Suprapubic skin (tissue), 4 donors: ENCODE results near the gene VPS25. TPM values are rescaled to one million over a fixed set of nuclear protein-coding genes. Genes with fewer than 3 reads are reported as not detected.

Experiments
- DNase-seq, 2 donors: peaks; one replicate each; pipeline ENCODE4 v3.0.0-alpha.2; 2019; ENCODE audit warnings: low spot score in 2 of 2
- H3K27ac ChIP-seq: fragments of 200-600 bp; sonication (generic); one replicate; pipeline ENCODE4 v1.5.1; 2019
- H3K27me3 ChIP-seq: fragments of 200-600 bp; sonication (generic); one replicate; pipeline ENCODE4 v1.5.1; 2019
- H3K36me3 ChIP-seq: fragments of 200-600 bp; sonication (generic); one replicate; pipeline ENCODE4 v1.5.1; 2019
- H3K4me1 ChIP-seq: fragments of 200-600 bp; sonication (generic); one replicate; pipeline ENCODE4 v1.5.1; 2019
- H3K4me3 ChIP-seq: fragments of 200-600 bp; sonication (generic); one replicate; pipeline ENCODE4 v1.5.1; 2019; ENCODE audit warnings: mild to moderate bottlenecking
- H3K9me3 ChIP-seq: fragments of 200-600 bp; sonication (generic); one replicate; pipeline ENCODE4 v1.5.1; 2019
- CTCF ChIP-seq, 2 donors: fragments of 200-600 bp in 1 of 2; fragments of 450-650 bp in 1 of 2; sonication (generic) in 1 of 2; IDR thresholded peaks; one replicate each; pipeline ENCODE4 v1.5.1; 2016 to 2019; ENCODE audit warnings: antibody characterized with exemption in 2 of 2, mild to moderate bottlenecking in 1 of 2, moderate library complexity in 1 of 2
- EP300 ChIP-seq: sonication (generic); formaldehyde crosslinking; IDR thresholded peaks from one replicate; pipeline ENCODE4 v1.6.1; 2017; ENCODE audit warnings: antibody characterized with exemption
- POLR2A ChIP-seq, 2 donors: fragments of 450-650 bp; IDR thresholded peaks; one replicate each; pipeline ENCODE4 v1.6.1; 2017; ENCODE audit warnings: antibody characterized with exemption in 2 of 2, mild to moderate bottlenecking in 2 of 2, moderate library complexity in 2 of 2
- POLR2AphosphoS5 ChIP-seq, 3 donors: sonication (generic); formaldehyde crosslinking; IDR thresholded peaks; one replicate each; pipeline ENCODE4 v1.6.1; 2017; ENCODE audit warnings: antibody characterized with exemption in 3 of 3
- whole genome bisulfite sequencing: methylation state at CpG from one replicate; pipeline ENCODE4 v1.1.5; 2018; 5-methylcytosine and 5-hydroxymethylcytosine counted together
- total RNA-seq, 4 donors: library from RNA; depleted of rRNA; stranded (reverse); fragments of >200 nt; gene quantifications; one replicate each; pipeline ENCODE4 v1.1.0, GENCODE V29; 2016

VPS25 gene
- total RNA-seq, 4 donors from 2014 or later, result 49.1 to 66.5 (median 59.0) TPM

DNA sequence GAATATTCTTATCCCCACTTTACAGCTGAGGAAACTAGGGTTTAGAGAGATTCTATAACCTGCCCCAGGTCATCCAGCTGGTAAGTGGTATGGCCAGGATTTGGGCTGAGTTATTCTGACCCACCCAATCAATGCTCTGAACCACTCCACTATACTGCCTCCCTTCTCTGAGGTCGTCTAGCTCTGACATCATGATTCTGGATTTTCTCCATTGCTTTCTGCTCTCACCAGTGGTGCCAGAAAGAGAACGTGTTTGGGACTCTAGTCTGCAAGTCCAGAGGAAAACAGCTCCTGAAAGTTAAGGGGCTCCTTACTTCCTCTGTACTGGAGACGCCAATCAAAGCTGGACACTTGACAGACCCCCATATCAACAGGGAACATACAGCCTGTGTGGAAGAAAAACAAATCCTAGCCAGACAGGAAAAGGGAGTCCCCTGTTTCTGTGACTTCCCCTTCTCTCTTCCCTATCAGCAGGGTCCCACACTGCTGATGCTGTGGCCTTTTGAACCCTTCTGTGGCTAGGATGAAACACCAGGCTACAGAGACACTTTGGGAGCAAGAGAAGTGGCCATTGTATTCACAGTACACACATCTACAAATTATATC is 22.4 kb upstream of the VPS25 start:
- WGBS, result 40% methylated on average over 3 of the region's 3 CpGs
- TF ChIP-seq CTCF (IDR thresholded peaks at IDR 0.05) (no peak), EP300 (no peak), POLR2A (IDR thresholded peaks at IDR 0.05) (no peak), POLR2AphosphoS5 (IDR thresholded peaks at IDR 0.05) (no peak)
- DNase-seq, result no peak

DNA sequence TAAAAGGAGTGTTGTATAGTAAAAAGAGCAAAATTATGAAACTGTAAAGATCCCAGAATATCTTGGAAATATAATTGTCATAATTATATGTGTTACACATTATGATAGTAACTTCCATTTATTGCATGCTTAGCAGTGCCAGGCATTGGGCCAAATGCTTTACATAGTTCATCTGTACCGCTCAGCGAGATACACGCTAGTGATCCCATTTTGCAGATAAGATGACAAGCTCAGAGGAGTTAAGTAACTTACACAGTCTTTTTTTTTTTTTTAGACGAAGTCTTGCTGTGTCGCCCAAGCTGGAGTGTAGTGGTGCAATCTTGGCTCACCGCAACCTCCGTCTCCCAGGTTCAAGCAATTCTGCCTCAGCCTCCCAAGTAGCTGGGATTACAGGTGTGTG is 21.6 kb upstream of the VPS25 start:
- Histone ChIP-seq H3K9me3 (no peaks in the 10 kb centered on the region), H3K27ac (no peak overlapping the region), H3K4me3 (no peak overlapping the region), H3K36me3 (no peaks in the 10 kb centered on the region), H3K27me3 (no peaks in the 10 kb centered on the region), H3K4me1 (peaks cover 36% of the 10 kb centered on the region)
- no peak for DNase-seq
- TF ChIP-seq POLR2A (IDR thresholded peaks at IDR 0.05), result no peak
- TF ChIP-seq EP300, result no peak
- no peak for TF ChIP-seq CTCF (IDR thresholded peaks at IDR 0.05)
- no peak for TF ChIP-seq POLR2AphosphoS5 (IDR thresholded peaks at IDR 0.05)
- WGBS, result 67% methylated on average over 7 of the region's 7 CpGs

More for the DNA sequence above, 22.4 kb upstream of the VPS25 start:
- peaks cover 36% of the 10 kb centered on the region for H3K4me1 ChIP-seq
- no peak overlapping the region for H3K4me3 ChIP-seq
- peak overlapping the region; percentile 87 for H3K27ac ChIP-seq
- H3K36me3 ChIP-seq, result no peaks in the 10 kb centered on the region
- H3K27me3 ChIP-seq, result no peaks in the 10 kb centered on the region
- no peaks in the 10 kb centered on the region for H3K9me3 ChIP-seq

DNA sequence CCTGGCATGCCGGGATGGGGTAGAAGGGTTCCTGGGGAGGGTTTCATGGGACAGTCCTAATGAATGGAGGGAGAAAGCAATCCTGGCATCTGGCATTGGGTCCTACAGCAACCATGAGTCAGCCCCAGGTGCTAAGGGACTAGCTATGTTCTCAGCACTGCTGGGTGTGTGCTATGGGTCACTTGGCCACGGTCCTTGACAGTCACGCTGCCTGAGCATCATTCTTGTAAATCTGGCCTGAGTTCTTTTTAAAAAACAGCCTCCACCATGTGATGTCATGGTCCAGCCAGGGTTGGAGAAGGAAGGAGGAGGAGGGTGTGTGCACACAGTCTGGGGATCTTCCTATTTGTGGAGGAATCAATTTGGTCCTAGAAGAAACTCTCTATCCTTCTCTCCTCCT is 18.5 kb upstream of the VPS25 start:
- WGBS, result 53% methylated on average over 3 of the region's 3 CpGs
- Histone ChIP-seq H3K27me3 (no peaks in the 10 kb centered on the region), H3K36me3 (no peaks in the 10 kb centered on the region), H3K4me3 (no peak overlapping the region), H3K27ac (no peak overlapping the region), H3K9me3 (no peaks in the 10 kb centered on the region), H3K4me1 (peaks cover 24% of the 10 kb centered on the region)
- TF ChIP-seq EP300, result no peak
- DNase-seq, result peak in 1 of 2 donors; percentile 91

- Histone ChIP-seq H3K27ac (peak overlapping the region; percentile 64), H3K9me3 (no peaks in the 10 kb centered on the region), H3K4me3 (peak overlapping the region; percentile 63), H3K36me3 (no peaks in the 10 kb centered on the region), H3K27me3 (no peaks in the 10 kb centered on the region), H3K4me1 (peaks cover 43% of the 10 kb centered on the region)
- 52% methylated on average over 11 of the region's 11 CpGs for WGBS
- no peak for DNase-seq
- TF ChIP-seq POLR2A (IDR thresholded peaks at IDR 0.05), result no peak
- TF ChIP-seq EP300, result no peak
- TF ChIP-seq POLR2AphosphoS5 (IDR thresholded peaks at IDR 0.05), result no peak
- TF ChIP-seq CTCF (IDR thresholded peaks at IDR 0.05), result no peak
These were observed 13.1 kb upstream of the VPS25 start for GRCh38 chr17:42759982-42760651.

DNA sequence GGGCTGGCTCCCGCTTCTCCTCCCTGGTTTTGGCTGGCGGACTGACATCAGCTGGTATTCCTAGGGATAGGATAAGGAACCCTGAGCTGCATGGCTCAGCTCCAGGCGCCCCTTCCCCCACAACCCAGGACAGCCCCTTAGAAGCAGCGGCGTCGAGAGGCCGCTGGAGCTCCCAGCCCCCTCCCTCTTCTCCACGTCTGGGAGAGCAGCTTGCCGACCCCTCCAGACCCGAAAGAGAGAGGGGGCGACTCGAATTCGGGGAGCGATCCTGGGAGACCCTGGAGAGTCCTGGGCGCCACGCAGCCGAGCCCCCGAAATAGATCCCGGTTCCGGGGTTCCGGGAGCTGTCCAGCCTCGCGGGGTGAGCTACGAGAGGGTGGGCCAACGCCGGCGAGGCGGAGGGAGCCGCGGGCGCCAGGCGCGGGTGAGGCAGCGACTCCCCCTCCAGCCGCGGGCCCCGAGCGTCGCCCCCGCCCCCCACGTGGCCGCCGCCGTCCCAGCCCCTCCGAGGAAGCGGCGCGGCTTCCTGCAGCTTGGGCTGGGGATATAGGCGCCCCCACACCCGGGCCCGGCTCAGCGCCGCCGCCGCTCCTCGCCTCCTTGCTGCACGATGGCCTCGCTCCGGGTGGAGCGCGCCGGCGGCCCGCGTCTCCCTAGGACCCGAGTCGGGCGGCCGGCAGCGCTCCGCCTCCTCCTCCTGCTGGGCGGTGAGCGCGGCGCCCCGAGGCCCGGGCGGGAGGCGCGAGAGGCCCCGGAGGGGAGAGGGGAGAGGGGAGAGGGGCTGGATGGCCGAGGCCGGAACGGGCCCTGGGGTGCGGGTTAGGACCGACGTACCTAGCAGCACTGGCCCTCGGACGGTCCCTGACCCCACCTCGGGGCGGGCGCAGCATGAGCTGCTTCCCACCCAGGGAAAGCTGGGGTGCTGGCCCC is 12.3 kb upstream of the VPS25 start, which contains the start of gene RAMP2:
RAMP2 (plus strand) TSS at position 576 of the 930 bp plus-strand sequence; CDS start at position 611, 35 bp downstream.
- peak within 1 kb of the TSS; percentile 64 for H3K27ac ChIP-seq

More for the DNA sequence above, 12.3 kb upstream of the VPS25 start, which contains the start of gene RAMP2:
- WGBS, result 4% methylated on average over 35 of the region's 92 CpGs
- peaks cover 40% of the 10 kb centered on the region for H3K4me1 ChIP-seq
- H3K36me3 ChIP-seq, result no peaks in the 10 kb centered on the region
- H3K4me3 ChIP-seq, result peak within 1 kb of the TSS; percentile 63
- peak in 1 of 2 donors; percentile 66 for DNase-seq
- H3K27me3 ChIP-seq, result no peaks in the 10 kb centered on the region
- TF ChIP-seq EP300, result no peak
- TF ChIP-seq POLR2A (IDR thresholded peaks at IDR 0.05), result no peak
- no peak for TF ChIP-seq POLR2AphosphoS5 (IDR thresholded peaks at IDR 0.05)
- no peak for TF ChIP-seq CTCF (IDR thresholded peaks at IDR 0.05)
- no peaks in the 10 kb centered on the region for H3K9me3 ChIP-seq
